Glutamatergic neuron (in vitro differentiated cells): ENCODE measurements around the gene LEKR1. TPM values are rescaled to one million over a fixed set of nuclear protein-coding genes. Genes with fewer than 3 reads are reported as not detected.

ENCODE experiments used
- DNase-seq: peaks from one replicate; pipeline ENCODE4 v3.0.0; 2022
- H3K27ac Mint-ChIP-seq: one replicate; pipeline ENCODE4 v1.8.0; 2020; ENCODE audit warnings: mild to moderate bottlenecking, mixed read lengths, inconsistent platforms; ENCODE audit not compliant: unreplicated experiment
- H3K27me3 Mint-ChIP-seq: one replicate; pipeline ENCODE4 v1.8.0; 2020; ENCODE audit warnings: mild to moderate bottlenecking, moderate library complexity, mixed read lengths, inconsistent platforms; ENCODE audit not compliant: unreplicated experiment
- H3K36me3 Mint-ChIP-seq: one replicate; pipeline ENCODE4 v1.8.0; 2020; ENCODE audit warnings: mild to moderate bottlenecking, mixed read lengths, inconsistent platforms; ENCODE audit not compliant: unreplicated experiment
- H3K4me1 Mint-ChIP-seq: one replicate; pipeline ENCODE4 v1.8.0; 2020; ENCODE audit warnings: mild to moderate bottlenecking, low read depth, mixed read lengths, inconsistent platforms; ENCODE audit not compliant: unreplicated experiment
- H3K4me3 Mint-ChIP-seq: one replicate; pipeline ENCODE4 v1.8.0; 2020; ENCODE audit warnings: mild to moderate bottlenecking, mixed read lengths, inconsistent platforms; ENCODE audit not compliant: unreplicated experiment
- H3K9me3 Mint-ChIP-seq: one replicate; pipeline ENCODE4 v1.8.0; 2020; ENCODE audit warnings: mild to moderate bottlenecking, moderate library complexity, mixed read lengths, inconsistent platforms; ENCODE audit not compliant: unreplicated experiment
- total RNA-seq: library from RNA; stranded (reverse); fragmentation: NEBNext Ultra II Directional; extraction: Animal tissue kit (Norgen Biotek cat#: 25700); gene quantifications from one replicate; pipeline ENCODE4 v1.2.1, GENCODE V29; 2021; ENCODE audit not compliant: unreplicated experiment
- TF ChIP-seq, protein P1 (sequence below): fragments of 200-600 bp; sonication (generic); IDR thresholded peaks from one replicate; pipeline ENCODE4 v1.5.0; 2021; ENCODE audit not compliant: partially characterized antibody, unreplicated experiment

Gene LEKR1
- total RNA-seq, 1 donor from 2014 or later: 0.56 TPM

DNA sequence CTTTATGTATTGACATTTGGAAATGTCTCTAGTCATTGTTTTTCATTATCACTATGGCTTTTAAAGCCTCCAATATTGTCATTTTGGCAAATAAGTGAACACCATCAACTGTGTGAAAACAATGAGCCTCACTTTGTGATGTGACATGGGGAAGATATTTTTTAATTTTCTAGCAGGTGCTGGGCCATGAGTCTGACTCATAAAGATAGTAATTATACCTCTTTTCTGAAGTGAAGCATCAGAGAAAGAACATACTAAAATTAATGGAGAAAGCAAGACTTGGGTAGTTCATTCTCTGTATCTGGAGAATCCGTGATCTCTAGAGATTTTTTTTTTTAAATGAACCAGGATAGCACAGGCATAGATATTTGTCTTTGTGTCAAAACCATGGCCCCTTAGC lies 233.0 kb downstream of the LEKR1 start:
- H3K36me3 Mint-ChIP-seq: no peaks in the 10 kb centered on the region
- peaks cover 3% of the 10 kb centered on the region for H3K27me3 Mint-ChIP-seq
- TF ChIP-seq, protein P1, sequence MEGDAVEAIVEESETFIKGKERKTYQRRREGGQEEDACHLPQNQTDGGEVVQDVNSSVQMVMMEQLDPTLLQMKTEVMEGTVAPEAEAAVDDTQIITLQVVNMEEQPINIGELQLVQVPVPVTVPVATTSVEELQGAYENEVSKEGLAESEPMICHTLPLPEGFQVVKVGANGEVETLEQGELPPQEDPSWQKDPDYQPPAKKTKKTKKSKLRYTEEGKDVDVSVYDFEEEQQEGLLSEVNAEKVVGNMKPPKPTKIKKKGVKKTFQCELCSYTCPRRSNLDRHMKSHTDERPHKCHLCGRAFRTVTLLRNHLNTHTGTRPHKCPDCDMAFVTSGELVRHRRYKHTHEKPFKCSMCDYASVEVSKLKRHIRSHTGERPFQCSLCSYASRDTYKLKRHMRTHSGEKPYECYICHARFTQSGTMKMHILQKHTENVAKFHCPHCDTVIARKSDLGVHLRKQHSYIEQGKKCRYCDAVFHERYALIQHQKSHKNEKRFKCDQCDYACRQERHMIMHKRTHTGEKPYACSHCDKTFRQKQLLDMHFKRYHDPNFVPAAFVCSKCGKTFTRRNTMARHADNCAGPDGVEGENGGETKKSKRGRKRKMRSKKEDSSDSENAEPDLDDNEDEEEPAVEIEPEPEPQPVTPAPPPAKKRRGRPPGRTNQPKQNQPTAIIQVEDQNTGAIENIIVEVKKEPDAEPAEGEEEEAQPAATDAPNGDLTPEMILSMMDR: no peak

DNA sequence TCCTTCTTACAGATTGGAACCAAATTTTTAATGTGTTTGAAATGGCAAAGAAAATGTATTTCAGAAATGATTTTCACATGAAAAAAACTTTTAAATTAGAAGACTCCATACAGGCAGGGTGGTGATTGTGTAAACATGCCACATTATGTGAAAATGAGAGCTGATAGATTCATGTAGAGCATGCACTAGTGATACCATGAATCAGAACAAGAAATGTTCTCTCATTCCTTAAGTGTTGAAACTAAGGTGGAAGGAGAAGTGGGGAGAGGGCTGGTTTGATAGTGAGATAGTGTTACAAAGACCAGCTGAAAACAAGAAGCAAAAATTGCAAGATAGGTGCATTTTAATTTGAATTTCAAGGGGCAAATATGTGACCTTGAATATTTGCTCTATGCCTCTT lies 233.5 kb downstream of the LEKR1 start:
- TF ChIP-seq, protein P1: no peak
- Mint-ChIP-seq H3K4me3 (no peak overlapping the region), H3K4me1 (peaks cover 9% of the 10 kb centered on the region), H3K36me3 (no peaks in the 10 kb centered on the region), H3K9me3 (peaks cover 2% of the 10 kb centered on the region), H3K27ac (no peak overlapping the region), H3K27me3 (peaks cover 3% of the 10 kb centered on the region)
- DNase-seq: no peak

More for the DNA sequence above, 233.0 kb downstream of the LEKR1 start:
- Mint-ChIP-seq H3K27ac (no peak overlapping the region), H3K9me3 (peaks cover 2% of the 10 kb centered on the region), H3K4me3 (no peak overlapping the region), H3K4me1 (peaks cover 5% of the 10 kb centered on the region)
- no peak for DNase-seq

DNA sequence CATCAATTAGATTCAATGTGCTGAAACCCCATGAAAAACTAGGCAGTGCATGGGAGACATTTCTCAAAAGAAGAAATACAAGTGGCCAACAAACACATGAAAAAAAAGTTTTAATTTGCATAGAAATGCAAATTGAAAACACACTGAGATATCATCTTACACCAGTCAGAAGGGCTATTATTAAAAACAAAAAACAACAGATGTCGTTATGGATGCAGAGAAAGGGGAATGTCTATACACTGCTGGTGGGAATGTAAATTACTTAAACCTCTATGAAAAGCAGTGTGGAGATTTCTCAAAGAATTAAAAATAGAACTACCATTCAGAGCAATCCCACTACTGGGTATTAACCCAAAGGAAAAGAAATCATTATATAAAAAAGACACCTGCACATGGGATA lies 235.1 kb downstream of the LEKR1 start:
- peaks cover 3% of the 10 kb centered on the region for H3K27me3 Mint-ChIP-seq
- H3K9me3 Mint-ChIP-seq: peaks cover 2% of the 10 kb centered on the region
- H3K27ac Mint-ChIP-seq: no peak overlapping the region
- peaks cover 13% of the 10 kb centered on the region for H3K4me1 Mint-ChIP-seq
- TF ChIP-seq, protein P1: no peak
- H3K36me3 Mint-ChIP-seq: no peaks in the 10 kb centered on the region
- no peak overlapping the region for H3K4me3 Mint-ChIP-seq
- DNase-seq: no peak

GRCh38 chr3:157063469-157063868 lies 237.3 kb downstream of the LEKR1 start:
- H3K4me1 Mint-ChIP-seq: peaks cover 21% of the 10 kb centered on the region
- TF ChIP-seq, protein P1: no peak
- H3K9me3 Mint-ChIP-seq: peaks cover 2% of the 10 kb centered on the region
- H3K36me3 Mint-ChIP-seq: no peaks in the 10 kb centered on the region
- no peak for DNase-seq
- no peak overlapping the region for H3K27ac Mint-ChIP-seq
- H3K4me3 Mint-ChIP-seq: no peak overlapping the region
- H3K27me3 Mint-ChIP-seq: peaks cover 3% of the 10 kb centered on the region

DNA sequence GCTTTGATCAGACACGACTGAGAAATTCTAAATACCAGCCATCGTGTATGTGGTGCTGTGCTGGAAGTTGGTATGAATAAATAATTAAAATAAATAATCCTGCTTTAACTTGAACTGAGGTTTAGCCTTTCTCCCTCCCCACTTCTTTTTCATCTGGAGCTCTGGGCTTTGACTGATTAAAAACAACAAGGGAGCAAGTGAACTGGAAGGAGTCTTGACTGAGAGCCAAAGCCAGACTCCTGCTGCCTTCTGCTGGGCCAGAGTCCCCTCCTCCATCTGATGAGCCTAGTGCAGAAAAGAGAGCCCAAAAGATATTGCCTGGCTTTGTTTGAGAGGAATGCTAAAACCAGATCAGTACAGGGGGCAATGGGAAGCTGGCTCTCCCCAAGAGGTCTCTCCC lies 237.8 kb downstream of the LEKR1 start:
- Mint-ChIP-seq H3K27ac (no peak overlapping the region), H3K9me3 (peaks cover 2% of the 10 kb centered on the region), H3K27me3 (peaks cover 3% of the 10 kb centered on the region), H3K4me1 (peaks cover 21% of the 10 kb centered on the region), H3K36me3 (no peaks in the 10 kb centered on the region), H3K4me3 (no peak overlapping the region)
- TF ChIP-seq, protein P1: no peak
- no peak for DNase-seq
